BE2C (cell line): ENCODE results near the gene BPIFB3.

Source experiments
- DNase-seq: peaks from one replicate; pipeline ENCODE4 v3.0.0-alpha.2; 2020
- H3K27me3 ChIP-seq: fragments of 250-450 bp; sonication (Bioruptor Pico); 2 replicates; pipeline ENCODE4 v1.5.1; 2020; ENCODE audit warnings: mild to moderate bottlenecking
- H3K36me3 ChIP-seq: fragments of 250-450 bp; sonication (Bioruptor Pico); 2 replicates; pipeline ENCODE4 v1.5.1; 2020; ENCODE audit warnings: mild to moderate bottlenecking
- H3K4me1 ChIP-seq: fragments of 250-450 bp; sonication (Bioruptor Pico); 2 replicates; pipeline ENCODE4 v1.5.1; 2020
- H3K4me3 ChIP-seq: 2 replicates; pipeline ENCODE4 v1.5.1; 2011; ENCODE audit warnings: low read depth, low read length
- H3K9me3 ChIP-seq: fragments of 250-450 bp; sonication (Bioruptor Pico); 2 replicates; pipeline ENCODE4 v1.5.1; 2020
- TF ChIP-seq, protein P1 (sequence below): IDR thresholded peaks from 2 replicates; pipeline ENCODE4 v1.5.1; 2012; ENCODE audit warnings: mild to moderate bottlenecking, low read depth, low read length

Gene BPIFB3

DNA sequence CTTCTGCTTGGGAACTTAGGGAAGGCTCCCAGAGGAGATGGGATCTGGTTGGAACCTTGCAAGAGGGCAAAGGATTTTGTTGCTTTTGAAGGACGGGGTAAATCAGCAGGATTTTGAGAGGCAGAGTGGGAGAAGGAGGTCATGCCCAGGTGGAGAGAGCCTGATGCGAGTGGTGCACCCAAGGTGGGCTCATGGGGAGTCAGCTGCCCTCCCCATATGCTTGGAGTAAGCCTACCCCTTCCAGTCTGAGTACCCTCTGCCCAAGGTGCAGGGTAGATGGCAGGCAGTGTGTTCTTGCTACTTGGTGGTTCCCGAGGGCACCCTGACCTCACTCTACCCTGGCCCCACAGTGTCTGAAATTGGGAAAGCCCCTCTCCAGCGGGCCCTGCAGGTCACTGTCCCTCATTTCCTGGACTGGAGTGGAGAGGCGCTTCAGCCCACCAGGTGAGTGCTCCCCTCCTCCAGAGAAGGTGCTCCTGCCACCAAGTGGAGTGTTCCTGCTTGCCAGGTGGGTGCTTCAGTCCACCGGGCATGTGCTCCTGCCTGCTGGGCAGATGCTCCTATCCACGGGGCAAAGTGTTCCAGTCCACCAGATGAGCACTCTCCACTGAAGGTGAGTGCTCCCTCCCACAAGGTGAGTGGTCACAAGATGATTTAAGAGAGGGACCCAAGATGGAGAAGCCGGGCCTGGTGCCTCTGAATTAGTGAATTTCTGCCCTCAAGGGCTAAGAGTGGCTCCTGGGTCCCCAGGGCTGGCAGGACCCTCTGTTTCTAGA is 42.8 kb upstream of the BPIFB3 start:
- no peaks in the 10 kb centered on the region for H3K36me3 ChIP-seq
- no peak for DNase-seq
- no peak overlapping the region for H3K4me3 ChIP-seq
- no peaks in the 10 kb centered on the region for H3K27me3 ChIP-seq
- no peaks in the 10 kb centered on the region for H3K9me3 ChIP-seq
- TF ChIP-seq, protein P1, sequence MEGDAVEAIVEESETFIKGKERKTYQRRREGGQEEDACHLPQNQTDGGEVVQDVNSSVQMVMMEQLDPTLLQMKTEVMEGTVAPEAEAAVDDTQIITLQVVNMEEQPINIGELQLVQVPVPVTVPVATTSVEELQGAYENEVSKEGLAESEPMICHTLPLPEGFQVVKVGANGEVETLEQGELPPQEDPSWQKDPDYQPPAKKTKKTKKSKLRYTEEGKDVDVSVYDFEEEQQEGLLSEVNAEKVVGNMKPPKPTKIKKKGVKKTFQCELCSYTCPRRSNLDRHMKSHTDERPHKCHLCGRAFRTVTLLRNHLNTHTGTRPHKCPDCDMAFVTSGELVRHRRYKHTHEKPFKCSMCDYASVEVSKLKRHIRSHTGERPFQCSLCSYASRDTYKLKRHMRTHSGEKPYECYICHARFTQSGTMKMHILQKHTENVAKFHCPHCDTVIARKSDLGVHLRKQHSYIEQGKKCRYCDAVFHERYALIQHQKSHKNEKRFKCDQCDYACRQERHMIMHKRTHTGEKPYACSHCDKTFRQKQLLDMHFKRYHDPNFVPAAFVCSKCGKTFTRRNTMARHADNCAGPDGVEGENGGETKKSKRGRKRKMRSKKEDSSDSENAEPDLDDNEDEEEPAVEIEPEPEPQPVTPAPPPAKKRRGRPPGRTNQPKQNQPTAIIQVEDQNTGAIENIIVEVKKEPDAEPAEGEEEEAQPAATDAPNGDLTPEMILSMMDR = no peak
- no peaks in the 10 kb centered on the region for H3K4me1 ChIP-seq

DNA sequence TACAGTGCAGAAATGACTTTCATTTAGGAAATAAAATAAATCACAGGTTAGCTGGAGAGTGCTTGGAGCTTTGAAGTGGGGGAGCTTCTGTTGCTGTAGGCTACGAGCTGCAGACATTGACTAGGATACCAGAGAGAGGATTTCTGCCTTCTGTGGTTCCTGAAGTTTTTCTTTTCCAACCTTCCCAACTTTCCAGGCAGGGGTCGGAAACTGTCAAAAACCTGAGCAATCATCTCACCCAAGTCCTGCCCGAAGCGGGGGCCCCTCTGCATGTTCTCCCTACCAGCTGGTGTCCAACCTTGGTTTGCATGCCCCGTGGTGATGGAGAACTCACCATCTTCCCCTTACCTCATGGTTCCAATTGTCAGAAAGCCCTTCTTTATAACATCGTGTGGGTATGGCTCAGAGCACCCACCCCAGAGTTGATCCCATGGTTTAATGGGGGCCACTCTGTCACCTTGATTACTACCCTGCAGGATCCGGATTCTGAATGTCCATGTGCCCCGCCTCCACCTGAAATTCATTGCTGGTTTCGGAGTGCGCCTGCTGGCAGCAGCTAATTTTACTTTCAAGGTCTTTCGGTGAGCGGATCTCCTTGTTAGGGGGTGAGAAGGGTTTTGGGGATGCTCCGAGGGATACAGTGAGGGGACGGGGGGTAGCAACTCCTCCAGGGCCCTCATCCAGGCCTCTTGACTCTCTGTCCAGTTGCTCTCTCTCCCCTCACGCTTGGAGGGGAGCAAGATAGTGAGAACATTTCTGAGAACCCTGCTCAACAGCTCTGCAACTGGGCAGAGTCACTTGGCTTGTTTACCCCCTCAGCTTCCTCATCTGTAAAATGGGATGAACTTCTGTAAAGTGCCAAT is 41.1 kb upstream of the BPIFB3 start:
- H3K4me3 ChIP-seq = no peak overlapping the region
- H3K4me1 ChIP-seq = no peaks in the 10 kb centered on the region
- H3K36me3 ChIP-seq = no peaks in the 10 kb centered on the region
- TF ChIP-seq, protein P1 = no peak
- H3K27me3 ChIP-seq = no peaks in the 10 kb centered on the region
- DNase-seq = no peak
- no peaks in the 10 kb centered on the region for H3K9me3 ChIP-seq

DNA sequence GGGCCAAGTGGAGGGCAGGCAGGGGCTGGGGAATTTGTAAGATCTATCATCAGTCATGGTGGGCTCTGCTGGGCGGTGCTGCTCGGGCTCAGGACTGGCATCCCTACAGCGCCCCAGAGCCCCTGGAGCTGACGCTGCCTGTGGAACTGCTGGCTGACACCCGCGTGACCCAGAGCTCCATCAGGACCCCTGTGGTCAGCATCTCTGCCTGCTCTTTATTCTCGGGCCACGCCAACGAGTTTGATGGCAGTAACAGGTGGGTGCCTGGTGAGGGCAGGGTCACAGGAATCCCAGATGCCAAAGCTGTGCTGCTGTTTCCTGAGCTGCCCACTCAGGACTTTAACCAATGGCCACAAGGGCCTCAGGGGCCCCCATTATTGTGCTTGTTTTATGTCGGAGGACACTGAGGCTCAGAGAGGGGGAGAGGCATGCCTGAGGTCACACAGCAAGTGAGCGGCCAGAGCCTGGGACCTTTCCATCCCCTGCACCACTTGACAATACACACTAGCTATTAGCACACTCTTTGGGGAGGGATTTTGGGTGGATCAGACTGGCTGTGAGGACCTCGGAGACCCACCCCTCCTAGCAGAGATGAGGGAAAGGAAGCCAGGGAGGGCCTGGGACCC is 39.9 kb upstream of the BPIFB3 start:
- DNase-seq = no peak
- no peaks in the 10 kb centered on the region for H3K27me3 ChIP-seq
- H3K36me3 ChIP-seq = no peaks in the 10 kb centered on the region
- no peaks in the 10 kb centered on the region for H3K4me1 ChIP-seq
- no peaks in the 10 kb centered on the region for H3K9me3 ChIP-seq
- no peak overlapping the region for H3K4me3 ChIP-seq
- TF ChIP-seq, protein P1 = no peak

DNA sequence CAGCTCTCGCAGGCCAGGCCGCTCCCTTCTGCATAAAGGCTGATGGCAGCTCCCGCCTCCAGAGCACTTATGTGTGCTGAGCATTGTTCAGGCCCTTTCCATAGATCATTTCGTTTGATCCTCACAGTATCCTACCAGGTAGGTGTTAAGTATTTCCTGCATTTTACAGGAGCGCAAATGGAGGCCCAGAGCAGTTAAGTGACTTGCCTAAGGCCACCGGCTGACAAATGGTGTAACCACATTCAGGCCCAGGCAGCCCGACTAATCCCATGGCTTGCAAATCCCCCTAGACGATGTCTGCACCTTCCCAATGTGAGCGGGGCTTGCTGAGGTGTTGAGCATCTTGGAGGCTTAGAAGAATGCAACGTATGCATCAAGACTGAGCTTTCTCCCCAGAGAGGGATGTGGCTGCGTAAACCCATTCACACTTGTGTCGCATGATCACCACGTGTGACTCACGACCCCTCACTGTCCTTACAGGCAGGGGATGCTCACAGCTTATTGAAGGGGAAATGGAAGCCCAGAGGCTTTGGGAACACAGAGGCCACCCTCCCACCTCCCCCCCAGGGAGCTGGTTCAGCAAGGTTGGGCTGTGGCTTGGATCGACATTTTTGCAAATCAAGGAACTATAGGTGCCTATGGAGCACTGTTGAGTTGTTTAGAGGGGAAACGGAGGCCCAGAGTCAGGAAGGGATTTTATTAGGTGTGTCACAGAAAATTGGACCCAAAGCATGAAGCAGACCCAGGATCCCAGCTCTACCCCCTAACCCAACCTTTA is 39.2 kb upstream of the BPIFB3 start:
- Histone ChIP-seq H3K36me3 (no peaks in the 10 kb centered on the region), H3K4me1 (no peaks in the 10 kb centered on the region), H3K4me3 (no peak overlapping the region), H3K9me3 (no peaks in the 10 kb centered on the region), H3K27me3 (no peaks in the 10 kb centered on the region)
- DNase-seq = no peak
- TF ChIP-seq, protein P1 = no peak

DNA sequence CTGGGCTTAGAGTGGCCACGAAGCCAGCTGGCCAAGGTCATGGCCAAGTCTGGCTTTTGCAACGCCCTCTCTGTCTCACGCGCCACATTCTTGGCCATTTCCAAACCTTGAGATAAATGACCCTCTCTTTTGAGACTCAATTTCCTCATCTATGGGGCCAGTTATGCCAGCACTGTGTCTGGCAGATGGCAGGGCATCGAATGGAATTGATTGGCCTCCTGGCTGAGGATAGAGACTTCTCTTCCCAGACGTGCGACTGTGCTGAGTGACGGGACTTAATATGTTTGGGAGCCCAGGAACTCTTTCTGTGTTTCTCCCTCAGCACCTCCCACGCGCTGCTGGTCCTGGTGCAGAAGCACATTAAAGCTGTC is 38.6 kb upstream of the BPIFB3 start:
- Histone ChIP-seq H3K4me3 (no peak overlapping the region), H3K9me3 (no peaks in the 10 kb centered on the region), H3K36me3 (no peaks in the 10 kb centered on the region), H3K27me3 (no peaks in the 10 kb centered on the region), H3K4me1 (no peaks in the 10 kb centered on the region)
- TF ChIP-seq, protein P1 = no peak
- no peak for DNase-seq
